ENCODE results near the gene SPHK2. TPM values are rescaled to one million over a fixed set of nuclear protein-coding genes. Genes with fewer than 3 reads are reported as not detected.

Gene SPHK2
- total RNA-seq, 1 donor from 2014 or later: 7.2 TPM

DNA sequence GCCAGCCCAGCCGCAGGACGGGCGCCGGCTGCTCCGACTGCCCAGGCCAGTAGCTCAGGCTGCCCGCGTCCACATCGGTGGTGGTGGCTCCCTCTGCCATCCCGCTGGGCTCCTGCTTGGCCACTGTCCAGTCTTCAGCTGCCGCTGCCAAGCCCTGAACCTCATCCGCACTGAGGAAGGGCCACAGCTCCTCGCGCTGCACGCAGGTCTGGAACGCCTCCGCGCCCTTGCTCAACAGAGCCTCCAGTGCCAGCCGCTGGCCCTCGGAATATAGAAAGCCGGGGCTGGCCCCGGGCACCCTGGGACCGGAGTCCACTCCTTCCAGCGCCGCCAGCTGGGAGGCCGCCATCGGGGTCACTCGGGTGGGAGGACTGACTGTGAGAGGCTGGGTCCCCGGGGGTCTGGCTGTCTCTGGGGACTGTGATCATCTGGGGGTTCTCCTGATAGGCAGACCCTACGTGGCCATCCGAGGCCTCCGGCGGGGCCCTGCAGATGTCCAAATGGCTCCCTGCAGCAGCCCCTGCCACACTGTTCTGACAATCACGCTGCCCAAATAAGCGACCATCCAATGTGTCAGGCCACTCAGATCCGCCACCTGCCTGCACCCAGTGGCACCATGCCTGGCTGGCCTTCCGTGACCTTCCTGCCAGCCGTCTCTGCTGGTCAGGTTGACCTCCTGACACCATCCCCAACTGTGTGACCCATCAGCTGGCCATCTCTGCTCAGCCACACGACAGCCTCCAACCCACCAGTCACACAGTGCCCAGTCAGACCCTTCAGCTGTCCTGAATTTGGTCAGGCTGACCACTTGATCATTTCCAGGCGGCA, 6.1 kb upstream of the SPHK2 start:
- Mint-ChIP-seq H3K36me3 (peaks cover 11% of the 10 kb centered on the region), H3K4me3 (peak overlapping the region; percentile 72), H3K27ac (peak overlapping the region; percentile 95), H3K4me1 (peaks cover 25% of the 10 kb centered on the region), H3K9me3 (no peaks in the 10 kb centered on the region), H3K27me3 (ENCODE audit: insufficient read depth, low read depth) (peaks cover 4% of the 10 kb centered on the region)
- no peak overlapping the region for H2AFZ ChIP-seq (replicated peaks)
- H4K20me1 ChIP-seq (ENCODE audit: low read depth): peaks cover 41% of the 10 kb centered on the region
- peaks cover 26% of the 10 kb centered on the region for H3K79me2 ChIP-seq (ENCODE audit: low read depth)
- H3K36me3 ChIP-seq: no peaks in the 10 kb centered on the region
- H3F3A ChIP-seq (ENCODE audit: low read depth): peaks cover 47% of the 10 kb centered on the region
- peaks cover 41% of the 10 kb centered on the region for H3K4me1 ChIP-seq
- no peak overlapping the region for H3K27ac ChIP-seq
- H3K27me3 ChIP-seq: no peaks in the 10 kb centered on the region
- no peak overlapping the region for H3K4me3 ChIP-seq
- no peak overlapping the region for H3K4me2 ChIP-seq
- H3K9me3 ChIP-seq (ENCODE audit: low read depth): no peaks in the 10 kb centered on the region
- TF ChIP-seq, protein P1, sequence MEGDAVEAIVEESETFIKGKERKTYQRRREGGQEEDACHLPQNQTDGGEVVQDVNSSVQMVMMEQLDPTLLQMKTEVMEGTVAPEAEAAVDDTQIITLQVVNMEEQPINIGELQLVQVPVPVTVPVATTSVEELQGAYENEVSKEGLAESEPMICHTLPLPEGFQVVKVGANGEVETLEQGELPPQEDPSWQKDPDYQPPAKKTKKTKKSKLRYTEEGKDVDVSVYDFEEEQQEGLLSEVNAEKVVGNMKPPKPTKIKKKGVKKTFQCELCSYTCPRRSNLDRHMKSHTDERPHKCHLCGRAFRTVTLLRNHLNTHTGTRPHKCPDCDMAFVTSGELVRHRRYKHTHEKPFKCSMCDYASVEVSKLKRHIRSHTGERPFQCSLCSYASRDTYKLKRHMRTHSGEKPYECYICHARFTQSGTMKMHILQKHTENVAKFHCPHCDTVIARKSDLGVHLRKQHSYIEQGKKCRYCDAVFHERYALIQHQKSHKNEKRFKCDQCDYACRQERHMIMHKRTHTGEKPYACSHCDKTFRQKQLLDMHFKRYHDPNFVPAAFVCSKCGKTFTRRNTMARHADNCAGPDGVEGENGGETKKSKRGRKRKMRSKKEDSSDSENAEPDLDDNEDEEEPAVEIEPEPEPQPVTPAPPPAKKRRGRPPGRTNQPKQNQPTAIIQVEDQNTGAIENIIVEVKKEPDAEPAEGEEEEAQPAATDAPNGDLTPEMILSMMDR (IDR thresholded peaks at IDR 0.05): no peak
- no peak for TF ChIP-seq EZH2 (IDR thresholded peaks at IDR 0.05)
- no peak for TF ChIP-seq EZH2phosphoT487 (IDR thresholded peaks at IDR 0.05)
- no peak for DNase-seq (ENCODE audit: low spot score)
- no peak overlapping the region for H3K9ac ChIP-seq

DNA sequence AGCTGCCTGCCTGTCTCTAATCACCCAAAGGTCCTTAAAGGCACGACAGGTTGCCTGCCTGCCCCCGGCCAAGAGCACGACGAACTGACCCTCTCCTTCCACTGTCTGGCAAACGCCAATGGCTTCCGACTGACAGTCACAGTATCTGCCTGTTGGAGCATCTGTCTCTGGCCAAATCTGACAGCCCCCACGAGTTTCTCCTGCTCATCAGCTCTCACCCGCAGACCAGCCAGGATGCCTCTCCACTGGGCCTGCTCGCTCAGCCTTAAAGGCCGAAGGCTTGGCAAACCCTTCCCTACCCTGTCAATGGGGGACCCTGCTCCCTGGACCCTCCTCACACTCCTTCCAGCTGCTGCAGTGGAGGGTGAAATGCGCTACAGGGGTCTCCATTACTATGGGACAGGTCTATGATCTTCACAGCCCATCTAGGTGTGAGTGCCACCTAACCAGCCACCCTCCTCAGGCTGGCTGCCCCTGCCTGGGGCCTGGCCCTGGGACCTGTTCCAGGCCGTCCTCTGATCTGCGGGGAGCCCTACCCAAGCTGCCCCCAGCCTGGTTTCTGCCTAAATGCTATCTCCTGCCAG, 5.4 kb upstream of the SPHK2 start:
- H3K79me2 ChIP-seq (ENCODE audit: low read depth): peaks cover 33% of the 10 kb centered on the region
- no peak overlapping the region for H3K9ac ChIP-seq
- Mint-ChIP-seq H3K9me3 (no peaks in the 10 kb centered on the region), H3K27ac (peak overlapping the region; percentile 95), H3K36me3 (peaks cover 15% of the 10 kb centered on the region), H3K27me3 (ENCODE audit: insufficient read depth, low read depth) (peaks cover 6% of the 10 kb centered on the region), H3K4me3 (peak overlapping the region; percentile 72), H3K4me1 (peaks cover 30% of the 10 kb centered on the region)
- no peaks in the 10 kb centered on the region for H3K9me3 ChIP-seq (ENCODE audit: low read depth)
- H3K27me3 ChIP-seq: no peaks in the 10 kb centered on the region
- TF ChIP-seq EZH2phosphoT487 (IDR thresholded peaks at IDR 0.05) (no peak), EZH2 (IDR thresholded peaks at IDR 0.05) (no peak)
- TF ChIP-seq, protein P1 (IDR thresholded peaks at IDR 0.05): no peak
- no peaks in the 10 kb centered on the region for H3K36me3 ChIP-seq
- peaks cover 46% of the 10 kb centered on the region for H4K20me1 ChIP-seq (ENCODE audit: low read depth)
- peak overlapping the region; percentile 91 for H3K27ac ChIP-seq
- H2AFZ ChIP-seq (replicated peaks): no peak overlapping the region
- H3K4me2 ChIP-seq: peak overlapping the region; percentile 76
- DNase-seq (ENCODE audit: low spot score): no peak
- H3K4me1 ChIP-seq: peaks cover 41% of the 10 kb centered on the region
- peaks cover 53% of the 10 kb centered on the region for H3F3A ChIP-seq (ENCODE audit: low read depth)
- no peak overlapping the region for H3K4me3 ChIP-seq

DNA sequence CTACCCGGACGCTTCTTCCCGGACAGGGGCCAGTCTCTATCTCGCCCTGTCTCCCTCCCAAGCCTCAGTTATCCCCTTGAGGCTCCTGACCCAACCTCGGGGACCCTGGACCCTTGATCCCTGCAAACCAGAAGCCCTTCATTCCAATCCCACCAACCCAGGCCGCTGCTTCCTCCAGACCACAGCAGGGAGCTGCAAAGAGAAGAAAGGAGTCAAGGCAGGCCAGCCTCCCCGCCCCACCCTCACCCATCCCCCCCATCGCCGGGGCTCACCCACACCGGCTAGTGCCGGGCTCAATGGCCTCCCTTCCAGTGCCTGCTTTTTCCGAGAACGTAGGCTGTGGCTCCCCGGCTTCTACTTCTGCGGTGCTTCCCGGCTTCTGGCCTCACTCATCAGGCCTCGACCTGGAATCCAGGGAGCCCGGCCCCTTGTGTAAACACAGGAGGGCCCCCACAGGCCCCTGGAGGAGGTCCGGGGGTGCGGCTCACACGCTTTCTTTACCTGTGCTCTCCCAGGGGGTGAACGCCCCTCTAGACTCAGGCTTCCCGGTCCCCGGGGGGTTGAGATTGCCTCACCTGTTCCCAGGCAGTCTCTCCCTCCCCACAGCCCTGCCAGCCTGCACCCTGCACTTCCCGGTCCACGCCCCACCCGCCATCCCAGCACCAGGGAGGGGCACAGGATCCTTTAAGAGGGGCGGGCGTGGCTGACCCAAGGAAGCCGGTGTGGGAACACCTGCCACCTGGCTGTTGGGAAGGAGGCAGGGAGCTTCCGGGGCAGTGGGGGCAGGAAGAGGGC, 4.7 kb upstream of the SPHK2 start, which contains the start of gene FAM83E:
Gene FAM83E, minus strand, starts transcription at position 641 of the 795 bp plus-strand sequence. CDS start 1,704 bp downstream, outside the sequence.
- Histone ChIP-seq H3K4me2 (peak within 1 kb of the TSS; percentile 76), H3K9ac (peak within 1 kb of the TSS; percentile 29), H3K4me3 (peak within 1 kb of the TSS; percentile 28), H3F3A (ENCODE audit: low read depth) (peaks cover 55% of the 10 kb centered on the region), H3K36me3 (no peaks in the 10 kb centered on the region), H3K4me1 (peaks cover 42% of the 10 kb centered on the region), H4K20me1 (ENCODE audit: low read depth) (peaks cover 46% of the 10 kb centered on the region), H3K79me2 (ENCODE audit: low read depth) (peaks cover 34% of the 10 kb centered on the region), H3K27ac (peak within 1 kb of the TSS; percentile 91), H3K9me3 (ENCODE audit: low read depth) (no peaks in the 10 kb centered on the region), H2AFZ (replicated peaks) (no peak within 1 kb of the TSS), H3K27me3 (no peaks in the 10 kb centered on the region)
- Mint-ChIP-seq H3K4me1 (peaks cover 32% of the 10 kb centered on the region), H3K27me3 (ENCODE audit: insufficient read depth, low read depth) (peaks cover 6% of the 10 kb centered on the region), H3K4me3 (peak within 1 kb of the TSS; percentile 72), H3K36me3 (peaks cover 15% of the 10 kb centered on the region), H3K9me3 (no peaks in the 10 kb centered on the region), H3K27ac (peak within 1 kb of the TSS; percentile 95)
- TF ChIP-seq EZH2 (IDR thresholded peaks at IDR 0.05): no peak
- TF ChIP-seq, protein P1 (IDR thresholded peaks at IDR 0.05): no peak
- no peak for TF ChIP-seq EZH2phosphoT487 (IDR thresholded peaks at IDR 0.05)
- DNase-seq (ENCODE audit: low spot score): peak; percentile 75
